PC-9 (cell line): ENCODE results near the gene FAM185A.
"Not testable (repeated sequence)": the region's sequence is repeated elsewhere in the genome, so short reads cannot be mapped to it uniquely, and the experiment has no call there.

Experiments
- CTCF ChIP-seq: fragments of 200-600 bp; sonication (generic); conservative IDR thresholded peaks from 2 replicates; pipeline ENCODE4 v1.6.1; 2017; ENCODE audit warnings: mixed run types, antibody characterized with exemption, mild to moderate bottlenecking, moderate library complexity
- EZH2 ChIP-seq: fragments of 200-600 bp; sonication (generic); IDR thresholded peaks from 2 replicates; pipeline ENCODE4 v1.8.0; 2017; ENCODE audit warnings: antibody characterized with exemption, low read depth

- not testable (repeated sequence) for TF ChIP-seq EZH2, CTCF
Observed at GRCh38 chr7:102761234-102761633, 12.4 kb downstream of the FAM185A start.
